LoVo (cell line): ENCODE measurements around the gene PELO.

ENCODE experiments used
- DNase-seq: peaks from one replicate; pipeline ENCODE4 v3.0.0-alpha.2; 2016; ENCODE audit warnings: low spot score

The PELO gene, protein sequence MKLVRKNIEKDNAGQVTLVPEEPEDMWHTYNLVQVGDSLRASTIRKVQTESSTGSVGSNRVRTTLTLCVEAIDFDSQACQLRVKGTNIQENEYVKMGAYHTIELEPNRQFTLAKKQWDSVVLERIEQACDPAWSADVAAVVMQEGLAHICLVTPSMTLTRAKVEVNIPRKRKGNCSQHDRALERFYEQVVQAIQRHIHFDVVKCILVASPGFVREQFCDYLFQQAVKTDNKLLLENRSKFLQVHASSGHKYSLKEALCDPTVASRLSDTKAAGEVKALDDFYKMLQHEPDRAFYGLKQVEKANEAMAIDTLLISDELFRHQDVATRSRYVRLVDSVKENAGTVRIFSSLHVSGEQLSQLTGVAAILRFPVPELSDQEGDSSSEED

GRCh38 chr5:52787600-52788504 is at the start of gene PELO, which contains the start of gene ITGA1:
PELO (plus strand) TSS chr5:52787916; CDS start chr5:52800395, 12,479 bp downstream.
ITGA1 (plus strand) TSS chr5:52787916; CDS start chr5:52788354, 438 bp downstream.
- DNase-seq: peak; percentile 83

- DNase-seq: no peak
Observed at GRCh38 chr5:52738095-52738506, 49.6 kb upstream of the PELO start.

DNA sequence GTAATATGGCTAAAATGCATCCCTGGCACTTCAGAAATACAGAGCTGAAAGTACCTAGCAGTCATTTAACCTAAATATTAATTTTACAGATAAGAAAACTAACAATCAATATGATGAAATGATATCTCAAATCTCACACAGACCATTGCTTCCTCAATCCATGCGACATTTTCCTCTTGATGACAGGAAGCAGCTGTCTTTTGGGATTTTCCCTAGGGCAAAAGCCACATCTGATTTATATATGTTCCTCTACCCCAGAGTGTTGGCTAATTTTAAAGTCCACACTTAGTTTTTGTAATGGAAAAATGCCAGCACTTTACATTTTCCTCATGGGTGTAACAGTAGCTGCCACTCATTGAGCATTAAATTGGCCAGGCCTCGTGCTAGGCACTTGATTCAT is 47.7 kb upstream of the PELO start:
- DNase-seq: no peak

- no peak for DNase-seq
Observed at GRCh38 chr5:52743012-52743411, 44.7 kb upstream of the PELO start.

GRCh38 chr5:52743529-52743928 is 44.2 kb upstream of the PELO start:
- DNase-seq: no peak

GRCh38 chr5:52743970-52744369 is 43.7 kb upstream of the PELO start:
- no peak for DNase-seq

- peak; percentile 38 for DNase-seq
Observed at GRCh38 chr5:52744867-52745458, 42.8 kb upstream of the PELO start.

- no peak for DNase-seq
Observed at GRCh38 chr5:52746539-52746938, 41.2 kb upstream of the PELO start.

GRCh38 chr5:52748590-52748989 is 39.1 kb upstream of the PELO start:
- DNase-seq: no peak

- no peak for DNase-seq
Observed at GRCh38 chr5:52749666-52750065, 38.0 kb upstream of the PELO start.

DNA sequence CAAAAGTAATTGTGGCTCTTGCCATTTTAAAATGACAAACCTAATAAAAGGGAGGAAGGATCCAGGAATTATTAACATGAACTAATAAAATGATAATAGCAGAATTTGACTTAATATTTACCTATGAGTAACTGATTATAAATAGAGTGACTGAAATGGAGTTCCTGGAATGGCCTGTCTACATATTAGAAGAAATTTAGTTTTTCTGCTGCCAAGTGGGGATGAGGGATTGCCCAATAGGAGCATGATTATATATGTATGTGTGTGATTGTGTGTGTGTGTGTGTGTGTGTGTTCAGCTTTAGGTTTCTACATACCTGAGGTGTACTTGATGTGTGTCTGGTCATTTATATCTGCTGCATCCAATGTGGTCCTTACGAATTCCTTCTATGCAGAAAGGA is 36.6 kb upstream of the PELO start:
- DNase-seq: no peak

DNA sequence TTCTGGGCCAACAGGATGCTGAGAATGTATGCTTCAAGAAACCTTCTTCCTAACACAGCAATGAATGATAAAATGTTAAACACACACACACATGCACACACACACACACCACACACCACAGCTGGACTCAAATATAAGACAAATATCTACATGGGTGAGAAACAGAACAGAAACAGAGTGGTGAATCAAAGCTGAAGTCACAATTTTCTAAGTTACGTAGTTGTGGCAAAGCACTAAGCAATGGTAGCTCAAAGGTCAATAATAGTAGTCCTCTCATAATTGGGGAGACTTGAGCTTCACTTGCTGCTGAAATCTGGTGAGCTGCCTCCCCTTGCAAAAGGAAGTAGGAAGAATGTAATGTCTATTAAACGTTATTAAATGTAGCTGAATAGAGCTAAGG is 33.7 kb upstream of the PELO start:
- DNase-seq: no peak

DNA sequence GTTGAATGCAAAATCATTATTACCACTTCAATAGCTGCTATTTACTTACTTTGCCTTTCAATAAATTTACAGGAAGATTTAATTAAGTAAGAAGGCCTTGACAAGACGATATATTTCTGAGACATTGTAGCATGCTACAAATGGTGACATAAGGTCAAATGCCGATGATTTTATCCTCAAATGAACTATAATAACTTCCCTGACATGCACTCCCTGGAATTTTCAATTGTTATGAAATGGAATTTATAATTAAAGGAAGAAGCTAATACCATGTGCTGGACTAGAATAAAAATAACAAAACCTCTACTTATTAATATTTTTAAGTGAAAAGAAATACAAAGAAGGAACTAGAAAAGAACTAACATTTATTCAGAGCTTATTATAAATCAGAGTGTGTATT is 30.2 kb upstream of the PELO start:
- no peak for DNase-seq

- DNase-seq: no peak
Observed at GRCh38 chr5:52758014-52758413, 29.7 kb upstream of the PELO start.

- DNase-seq: no peak
Observed at GRCh38 chr5:52759331-52759730, 28.4 kb upstream of the PELO start.

DNA sequence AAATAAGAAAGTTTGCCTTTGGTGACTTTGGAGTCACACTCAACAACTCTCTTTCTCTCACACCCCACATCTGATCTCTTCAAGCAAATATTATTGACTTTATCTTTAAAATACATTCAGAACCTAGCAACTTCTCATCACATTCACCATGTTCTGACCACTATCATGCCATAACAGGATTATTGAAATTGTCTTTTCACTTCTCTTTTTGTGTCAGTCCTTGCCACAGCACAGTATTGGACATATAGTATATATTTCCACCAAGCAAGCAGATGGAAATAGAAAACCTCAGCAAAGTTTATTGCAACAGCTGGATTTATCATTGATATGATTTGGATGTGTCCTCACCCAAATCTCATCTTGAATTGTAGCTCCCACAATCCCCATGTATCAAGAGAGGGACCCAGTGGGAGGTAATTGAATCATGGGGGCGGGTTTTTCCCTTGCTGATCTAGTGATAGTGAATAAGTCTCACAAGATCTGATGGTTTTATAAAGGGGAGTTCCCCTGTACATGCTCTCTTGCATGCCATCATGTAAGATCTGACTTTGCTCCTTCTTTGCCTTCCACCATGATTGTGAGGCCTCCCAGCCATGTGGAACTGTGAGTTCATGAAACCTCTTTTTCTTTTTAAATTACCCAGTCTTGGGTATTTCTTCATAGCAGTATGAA is 26.9 kb upstream of the PELO start:
- DNase-seq: no peak

DNA sequence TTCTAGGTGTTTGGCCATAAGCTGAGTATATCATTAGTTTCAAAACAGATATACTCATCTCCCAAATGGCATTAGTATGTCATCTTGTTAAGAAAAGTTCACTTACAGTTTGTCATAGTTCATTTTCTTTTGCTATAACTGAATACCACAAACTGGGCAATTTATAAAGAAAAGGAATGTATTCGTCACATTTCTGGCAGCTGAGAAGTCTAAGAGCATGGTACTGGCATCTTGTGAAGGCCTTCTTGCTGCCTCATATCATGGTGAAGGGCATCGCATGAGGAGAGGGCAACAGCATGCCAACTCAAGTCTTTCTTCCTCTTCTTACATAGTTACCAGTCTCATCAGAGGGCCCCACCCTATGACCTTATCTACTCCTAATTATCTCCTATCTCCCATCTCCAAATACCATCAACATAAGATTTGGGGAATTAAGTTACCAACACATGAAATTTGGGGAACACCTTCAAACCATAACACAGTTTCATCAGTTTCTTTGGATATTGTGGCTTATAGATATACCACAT is 20.4 kb upstream of the PELO start:
- no peak for DNase-seq

DNA sequence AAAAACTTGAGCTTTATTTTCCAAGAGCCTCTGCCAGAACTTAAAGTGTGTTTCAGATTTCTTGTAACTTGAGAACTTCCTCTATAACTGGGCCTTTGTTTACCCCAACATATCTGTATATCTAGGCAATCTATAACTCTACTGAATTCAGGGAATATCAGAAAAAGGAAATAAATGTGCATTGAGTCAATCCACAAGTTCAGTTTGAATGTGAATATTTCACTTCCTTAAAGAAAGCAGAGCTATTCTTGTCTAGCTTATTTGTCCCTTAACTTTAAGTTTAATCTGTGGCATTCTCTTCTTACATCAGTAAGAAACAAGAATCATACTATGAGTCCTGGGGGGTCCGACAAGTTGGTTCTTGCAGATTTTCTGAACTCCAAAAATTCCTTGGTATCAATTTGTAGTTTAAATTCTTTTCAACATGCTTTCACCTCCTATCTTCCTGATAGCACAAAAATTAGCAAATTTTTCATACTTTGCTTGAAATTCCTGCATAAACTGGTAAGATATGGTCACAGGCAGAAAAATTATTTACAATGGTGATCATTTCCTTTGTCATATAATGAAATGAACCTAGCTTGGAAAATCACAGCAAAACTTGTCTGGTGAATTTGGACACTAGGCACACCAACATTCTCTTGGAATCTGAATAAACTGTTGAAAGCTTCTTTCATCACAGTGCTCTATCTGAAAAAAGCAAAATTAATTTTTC is 19.8 kb upstream of the PELO start:
- DNase-seq: no peak

GRCh38 chr5:52769061-52769460 is 18.7 kb upstream of the PELO start:
- no peak for DNase-seq

- DNase-seq: no peak
Observed at GRCh38 chr5:52770287-52770939, 17.3 kb upstream of the PELO start.
